ENCODE results near the gene DSC2.

Gene DSC2

GRCh38 chr18:31099450-31100230, 2.6 kb downstream of the DSC2 start:
- in situ Hi-C loops (cut with HindIII; ENCODE audit: low sequenced_read_pairs): no loop called here

GRCh38 chr18:31098878-31099277, 3.3 kb downstream of the DSC2 start:
- in situ Hi-C loops (cut with HindIII; ENCODE audit: low sequenced_read_pairs): no loop called here

DNA sequence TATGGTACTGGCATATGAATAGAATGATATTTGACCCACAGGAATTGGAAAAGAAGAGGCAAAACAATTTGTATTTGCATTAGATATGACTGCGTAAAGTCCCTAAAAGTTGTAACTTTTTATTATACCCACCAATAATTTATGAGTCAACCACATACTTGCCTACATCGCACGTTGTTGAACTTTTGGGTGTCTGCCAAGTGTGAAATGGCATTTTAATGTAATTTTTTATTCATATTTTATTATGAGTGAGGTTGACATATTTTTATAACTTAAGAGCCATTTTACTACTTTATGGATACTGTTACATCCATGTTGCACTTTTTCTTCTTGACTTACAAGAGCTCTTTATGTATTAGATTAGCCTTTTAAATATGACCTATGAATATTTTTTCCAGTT, 4.6 kb downstream of the DSC2 start:
- in situ Hi-C loops (cut with HindIII; ENCODE audit: low sequenced_read_pairs): no loop called here

DNA sequence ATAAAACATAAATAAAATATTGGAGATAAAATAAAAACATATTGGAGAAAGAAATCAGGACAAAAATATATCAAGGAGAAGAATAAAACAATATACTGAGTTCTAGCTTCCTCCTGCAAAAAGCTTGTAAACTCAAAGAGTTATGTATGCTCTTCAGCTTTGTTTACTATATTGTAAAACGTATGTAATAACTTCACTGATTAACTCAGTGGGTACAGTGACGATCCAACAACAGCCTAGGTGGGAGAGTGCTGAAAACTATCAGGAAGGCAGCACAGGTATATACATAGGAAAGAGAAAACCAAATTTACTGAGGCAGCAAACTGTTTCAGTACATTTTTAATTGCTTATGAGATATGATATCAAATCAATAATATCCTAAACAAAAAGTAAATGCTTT, 8.3 kb downstream of the DSC2 start:
- in situ Hi-C loops (cut with HindIII; ENCODE audit: low sequenced_read_pairs): no loop called here

GRCh38 chr18:31093294-31093693, 8.9 kb downstream of the DSC2 start:
- in situ Hi-C loops (cut with HindIII; ENCODE audit: low sequenced_read_pairs): no loop called here

GRCh38 chr18:31091350-31091749, 10.9 kb downstream of the DSC2 start:
- in situ Hi-C loops (cut with HindIII; ENCODE audit: low sequenced_read_pairs): no loop called here

GRCh38 chr18:31088532-31088931, 13.7 kb downstream of the DSC2 start:
- in situ Hi-C loops (cut with HindIII; ENCODE audit: low sequenced_read_pairs): no loop called here

- in situ Hi-C loops (cut with HindIII; ENCODE audit: low sequenced_read_pairs): no loop called here
These were observed 22.2 kb downstream of the DSC2 start for GRCh38 chr18:31079973-31080372.

GRCh38 chr18:31077878-31078277, 24.3 kb downstream of the DSC2 start:
- in situ Hi-C loops (cut with HindIII; ENCODE audit: low sequenced_read_pairs): no loop called here

DNA sequence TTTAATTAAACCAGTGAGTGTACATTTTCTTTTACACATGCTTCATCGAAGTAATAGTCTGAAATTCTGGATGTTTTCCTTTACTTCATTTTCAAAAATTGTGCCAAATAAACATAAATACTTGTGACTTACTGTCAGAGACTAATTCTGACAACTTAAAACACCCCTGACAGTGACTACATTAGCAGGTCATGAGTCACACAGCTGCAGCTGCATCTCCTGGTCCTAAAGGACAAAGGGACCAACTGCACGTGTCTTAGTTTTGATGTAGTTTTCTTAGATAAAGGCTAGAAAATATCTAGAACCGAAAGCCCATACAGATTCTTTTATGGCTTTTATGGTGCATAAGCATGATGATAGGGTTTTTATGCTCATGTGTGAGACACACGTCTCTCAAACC, 30.0 kb downstream of the DSC2 start:
- in situ Hi-C loops (cut with HindIII; ENCODE audit: low sequenced_read_pairs): no loop called here

- in situ Hi-C loops (cut with HindIII; ENCODE audit: low sequenced_read_pairs): no loop called here
These were observed 32.0 kb downstream of the DSC2 start for GRCh38 chr18:31070206-31070605.

GRCh38 chr18:31066266-31066665, 36.0 kb downstream of the DSC2 start:
- in situ Hi-C loops (cut with HindIII; ENCODE audit: low sequenced_read_pairs): no loop called here

DNA sequence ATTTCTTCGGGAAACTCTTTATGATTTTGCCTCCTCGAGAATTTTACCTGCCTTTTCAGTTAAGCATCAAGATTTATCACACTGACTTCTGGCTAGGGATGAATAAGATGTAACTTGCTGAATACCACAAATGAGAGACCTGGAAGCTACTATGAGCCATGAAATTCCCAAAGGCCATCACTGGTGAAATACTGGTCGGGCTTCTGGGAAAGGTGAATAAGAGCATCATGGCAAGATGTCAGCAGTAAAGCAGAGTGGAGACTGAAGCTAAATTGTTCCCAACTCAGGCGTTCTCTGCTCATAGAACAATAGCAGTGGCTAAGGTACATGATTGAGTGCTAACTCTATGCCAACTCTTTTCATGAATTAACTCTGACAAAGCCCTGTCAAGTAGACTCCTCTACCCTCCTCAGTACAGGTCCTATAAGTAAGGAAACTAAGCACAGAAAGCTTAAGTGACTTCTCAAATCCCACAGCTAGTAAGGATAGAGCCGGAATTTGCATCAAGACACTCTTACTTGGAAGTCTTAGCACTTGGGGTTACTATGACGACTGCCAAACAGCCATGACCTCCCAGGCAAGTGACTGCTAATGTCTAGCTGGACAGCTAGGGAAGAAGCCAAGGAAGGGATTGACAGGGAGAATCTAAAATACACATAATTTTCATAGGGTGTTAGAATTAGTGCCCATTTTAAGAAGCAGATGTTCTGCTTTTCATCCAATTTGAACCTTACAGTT, 37.0 kb downstream of the DSC2 start:
- in situ Hi-C loops (cut with HindIII; ENCODE audit: low sequenced_read_pairs): no loop called here

GRCh38 chr18:31064130-31064529, 38.1 kb downstream of the DSC2 start:
- in situ Hi-C loops (cut with HindIII; ENCODE audit: low sequenced_read_pairs): no loop called here

DNA sequence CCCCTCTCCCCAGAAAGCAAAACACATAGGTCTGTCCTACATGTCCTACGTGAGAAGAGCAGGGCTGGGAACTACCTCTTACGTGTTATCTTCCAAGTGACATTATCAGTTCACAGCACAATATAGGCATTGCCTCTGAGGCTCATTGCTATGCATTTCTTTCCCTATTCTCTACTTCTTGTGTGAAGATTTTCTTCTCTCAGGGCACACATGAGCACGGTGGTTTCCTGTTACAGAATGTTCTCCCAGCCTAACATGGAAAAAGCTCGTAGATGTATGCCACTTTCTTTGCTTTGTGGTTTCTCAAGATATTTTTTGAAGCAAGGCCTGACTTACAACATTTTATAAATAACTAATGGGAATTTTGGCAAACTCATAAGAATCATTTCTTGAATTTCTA, 40.3 kb downstream of the DSC2 start:
- in situ Hi-C loops (cut with HindIII; ENCODE audit: low sequenced_read_pairs): no loop called here

DNA sequence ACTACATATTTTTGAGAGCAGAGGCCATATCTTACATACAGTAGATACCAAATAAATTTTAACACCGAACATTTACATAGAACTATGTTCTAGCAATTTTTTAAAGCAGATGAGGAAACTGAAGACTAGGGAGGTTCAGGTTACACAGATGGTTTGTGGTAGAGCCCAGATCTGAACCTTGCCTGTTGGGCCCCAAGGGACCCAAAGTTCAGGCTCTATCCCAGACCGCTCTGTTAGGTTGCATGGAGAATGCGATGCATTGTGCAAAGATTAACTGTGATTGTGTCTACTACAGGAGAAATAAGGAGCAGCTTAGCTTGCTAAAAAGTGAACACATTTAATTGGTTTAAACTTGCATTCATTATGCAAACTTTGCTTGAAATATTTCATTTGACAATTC, 43.3 kb downstream of the DSC2 start:
- in situ Hi-C loops (cut with HindIII; ENCODE audit: low sequenced_read_pairs): no loop called here

- in situ Hi-C loops (cut with HindIII; ENCODE audit: low sequenced_read_pairs): no loop called here
These were observed 44.3 kb downstream of the DSC2 start for GRCh38 chr18:31057917-31058316.

DNA sequence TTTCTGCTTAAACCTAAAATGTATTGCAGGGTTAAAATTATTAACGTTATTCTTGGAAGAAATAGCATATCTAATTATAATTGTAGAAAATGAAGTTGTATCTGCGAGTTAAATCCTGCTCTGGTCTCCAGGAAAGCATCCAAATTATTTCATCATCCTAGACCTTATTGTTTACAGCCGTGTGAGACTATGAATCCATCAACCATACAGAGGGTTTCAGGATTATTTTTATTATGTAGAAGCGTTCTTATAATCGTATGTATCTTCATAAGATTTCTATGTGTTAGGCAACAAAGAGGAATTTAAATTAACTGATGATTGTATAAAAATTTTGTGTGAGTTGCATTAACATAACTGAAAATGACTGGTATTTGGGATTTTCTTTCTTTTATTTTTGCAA, 45.2 kb downstream of the DSC2 start:
- in situ Hi-C loops (cut with HindIII; ENCODE audit: low sequenced_read_pairs): no loop called here

DNA sequence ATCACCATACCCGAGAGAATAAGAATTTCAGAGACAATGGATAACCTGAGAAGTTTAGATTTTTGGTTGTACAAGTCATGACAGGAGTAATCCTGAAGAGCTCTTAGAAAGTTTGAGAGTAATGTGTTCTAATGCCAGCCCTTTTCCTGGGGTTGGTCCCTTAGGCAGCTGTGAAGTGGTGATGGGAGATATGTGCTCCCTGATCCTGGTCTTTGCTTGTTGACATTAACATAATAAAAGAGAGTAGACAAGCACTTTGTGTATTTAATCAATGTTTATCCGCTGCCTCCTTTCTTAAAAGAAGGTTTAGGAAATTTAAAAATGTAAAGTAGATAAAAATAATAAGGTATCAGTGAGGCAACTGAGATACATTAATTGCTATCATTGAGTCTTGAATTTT, 45.9 kb downstream of the DSC2 start:
- in situ Hi-C loops (cut with HindIII; ENCODE audit: low sequenced_read_pairs): no loop called here

GRCh38 chr18:31050635-31051034, 51.6 kb downstream of the DSC2 start:
- in situ Hi-C loops (cut with HindIII; ENCODE audit: low sequenced_read_pairs): no loop called here

- in situ Hi-C loops (cut with HindIII; ENCODE audit: low sequenced_read_pairs): no loop called here
These were observed 53.0 kb downstream of the DSC2 start for GRCh38 chr18:31049189-31049588.

- in situ Hi-C loops (cut with HindIII; ENCODE audit: low sequenced_read_pairs): no loop called here
These were observed 54.0 kb downstream of the DSC2 start for GRCh38 chr18:31048216-31048615.
